GM12878 (cell line): ENCODE results near the gene CHL1. TPM values are rescaled to one million over a fixed set of nuclear protein-coding genes. Genes with fewer than 3 reads are reported as not detected.

Experiments
- ATAC-seq: fragments of 200-7000 bp; cut with Tn5 transposase; 3 replicates; pipeline ENCODE4 v1.9.1; 2020; ENCODE audit warnings: mild to moderate bottlenecking, moderate library complexity
- BruUV-seq: library from RNA; stranded (reverse); fragments of 400-500 nt; replicated peaks from 2 replicates; lab custom pipeline; 2021; lab: Mats Ljungman, UMichigan
- CTCF ChIA-PET: fragments of 300-600 bp; sonication (Branson Sonifier 250); formaldehyde crosslinking; extraction: SDS; loops from one replicate; lab custom pipeline; 2021; ENCODE audit warnings: inconsistent platforms; lab: Yijun Ruan, JAX
- POLR2A ChIA-PET: fragments of 350-600 bp; formaldehyde crosslinking; extraction: SDS; loops from one replicate; lab custom pipeline; 2021; ENCODE audit warnings: inconsistent platforms; lab: Charles Lee
- RAD21 ChIA-PET: fragments of 300-600 bp; sonication (Branson Sonifier 250); formaldehyde crosslinking; loops from one replicate; lab custom pipeline; 2023; ENCODE audit warnings: antibody characterized with exemption; ENCODE audit not compliant: unreplicated experiment; lab: Charles Lee
- SMC1A ChIA-PET: fragments of 300-600 bp; sonication (Branson Sonifier 250); formaldehyde crosslinking; loops from one replicate; lab custom pipeline; 2023; ENCODE audit not compliant: unreplicated experiment, uncharacterized antibody; lab: Charles Lee
- DNase-seq: peaks from one replicate; pipeline ENCODE4 v3.0.0-alpha.2; 2011; ENCODE audit warnings: low read depth, low spot score
- FAIRE-seq: peaks from 3 replicates; lab custom pipeline; 2011; peaks lifted over from hg19 to GRCh38; lab: Jason Lieb, UNC
- H2AFZ ChIP-seq: 2 replicates; pipeline ENCODE4 v1.6.0; 2011; ENCODE audit warnings: low read depth, low read length, control low read depth; ENCODE audit not compliant: control insufficient read depth
- H3K27ac ChIP-seq: 2 replicates; pipeline ENCODE4 v1.5.1; 2011; ENCODE audit warnings: control low read depth; ENCODE audit not compliant: control insufficient read depth, insufficient read depth
- H3K27me3 ChIP-seq, 2 experiments: replicated peaks in 1 of 2; 2 replicates each; pipeline versions ENCODE4 v1.6.0 to v1.6.1; 2011; ENCODE audit warnings: low read length in 1 of 2; ENCODE audit not compliant: control insufficient read depth in 2 of 2, insufficient read depth in 2 of 2
- H3K36me3 ChIP-seq, 2 experiments: 2 replicates each; pipeline ENCODE4 v1.5.1; 2011; ENCODE audit warnings: low read length in 1 of 2; ENCODE audit not compliant: control insufficient read depth in 2 of 2, insufficient read depth in 2 of 2
- H3K4me1 ChIP-seq: 2 replicates; pipeline ENCODE4 v1.6.1; 2011; ENCODE audit warnings: mild to moderate bottlenecking, low read length, moderate library complexity, mixed read lengths; ENCODE audit not compliant: control insufficient read depth, insufficient read depth
- H3K4me2 ChIP-seq: 2 replicates; pipeline ENCODE4 v1.6.0; 2011; ENCODE audit warnings: control low read depth; ENCODE audit not compliant: control insufficient read depth, insufficient read depth
- H3K4me3 ChIP-seq: fragments of 200-600 bp; sonication (generic); 2 replicates; pipeline ENCODE4 v1.5.1; 2016
- H3K79me2 ChIP-seq: 2 replicates; pipeline ENCODE4 v1.6.0; 2011; ENCODE audit warnings: low read length; ENCODE audit not compliant: control insufficient read depth, insufficient read depth
- H3K9ac ChIP-seq: 2 replicates; pipeline ENCODE4 v1.8.0; 2011; ENCODE audit warnings: low read length, control low read depth, mixed read lengths; ENCODE audit not compliant: control insufficient read depth, insufficient read depth
- H3K9me3 ChIP-seq: replicated peaks from 3 replicates; pipeline ENCODE4 v1.5.1; 2011; ENCODE audit warnings: mild to moderate bottlenecking, low read length; ENCODE audit not compliant: control insufficient read depth, insufficient read depth
- H4K20me1 ChIP-seq: 2 replicates; pipeline ENCODE4 v1.6.0; 2011; ENCODE audit not compliant: control insufficient read depth, insufficient read depth
- CBX3 ChIP-seq: fragments of 200-600 bp; sonication (generic); IDR thresholded peaks from 2 replicates; pipeline ENCODE4 v1.6.1; 2016; ENCODE audit warnings: low read depth, borderline replicate concordance
- MYB ChIP-seq: fragments of 150-350 bp; IDR thresholded peaks from 2 replicates; pipeline ENCODE4 v1.6.1; 2014; ENCODE audit warnings: mild to moderate bottlenecking, low read depth, low read length, borderline replicate concordance
- MYC ChIP-seq: IDR thresholded peaks from 2 replicates; pipeline ENCODE4 v1.6.1; 2011; ENCODE audit warnings: mild to moderate bottlenecking, low read length, moderate library complexity, inconsistent platforms; ENCODE audit not compliant: insufficient read depth, insufficient replicate concordance, insufficient read length, severe bottlenecking
- RAD51 ChIP-seq: fragments of 450-650 bp; IDR thresholded peaks from 2 replicates; pipeline ENCODE4 v1.6.1; 2016; ENCODE audit warnings: moderate library complexity, mild to moderate bottlenecking, inconsistent platforms
- SREBF1 ChIP-seq: IDR thresholded peaks from 2 replicates; pipeline ENCODE4 v1.6.1; 2012; ENCODE audit warnings: mild to moderate bottlenecking, low read length
- WGBS: methylation state at CpG from one replicate; pipeline ENCODE4 v1.1.6; 2016; ENCODE audit warnings: low lambda C conversion rate; ENCODE audit not compliant: insufficient replicate concordance, insufficient coverage; ENCODE audit errors: missing lambda C conversion rate; 5-methylcytosine and 5-hydroxymethylcytosine counted together
- in situ Hi-C: fragments of 300-500 bp; cut with MboI; formaldehyde crosslinking; loops from 9 replicates; pipeline ENCODE4 v1.14.3; 2018; ENCODE audit warnings: mixed read lengths
- intact Hi-C: fragments of 100-400 bp; cut with micrococcal nuclease; formaldehyde crosslinking; loops from one replicate; pipeline ENCODE4 v1.14.2; 2022; ENCODE audit not compliant: unreplicated experiment
- polyA plus RNA-seq, 11 experiments: library from polyadenylated mRNA; depleted of rRNA in 4 of 11; unstranded in 6 of 11; stranded (reverse) in 5 of 11; fragments of >200 nt; fragmentation: Nextera tagmentation in 4 of 11; fragmentation: Illumina TruSeq in 1 of 11; extraction: Ambion mirVana in 4 of 11; extraction: Trizol in 1 of 11; gene quantifications; 1 replicate in 1 of 11; 2 replicates in 10 of 11; pipeline versions ENCODE4 v1.2.1 to v1.2.3, GENCODE V29; 2011 to 2016; ENCODE audit warnings: inconsistent platforms in 2 of 11, missing spikeins in 2 of 11, low read depth in 1 of 11
- total RNA-seq, 4 experiments: library from RNA; depleted of rRNA in 3 of 4; stranded (reverse); fragments of >200 nt in 3 of 4; fragmentation: Illumina TruSeq in 1 of 4; extraction: Trizol in 1 of 4; gene quantifications; 2 replicates each; pipeline versions ENCODE4 v1.2.1 to v1.2.3, GENCODE V29; 2013 to 2021

Gene CHL1
- total and polyA plus RNA-seq, 10 of the 15 experiments (the other 5 are each of a cell fraction or from before 2014, with no cell fraction given): 0.71 to 30.4 (median 1.8) TPM

DNA sequence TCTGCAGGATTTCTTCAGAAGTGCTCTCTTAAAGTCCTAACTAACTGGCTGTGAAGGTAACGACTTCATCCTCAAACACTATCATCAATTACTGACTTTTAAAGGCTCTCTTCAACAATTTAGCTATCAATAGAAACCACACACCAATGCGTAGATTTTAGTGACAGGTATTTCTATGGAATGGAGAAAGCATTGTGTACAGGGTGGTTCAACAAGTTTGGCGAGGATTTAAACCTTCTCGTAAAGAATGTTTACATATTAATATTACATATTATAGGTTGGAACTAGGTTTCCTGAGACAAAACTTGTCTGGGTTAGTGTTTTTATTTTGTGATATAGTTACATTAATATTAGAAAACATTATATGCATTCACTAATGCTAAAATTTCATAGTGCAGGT is 233.6 kb downstream of the CHL1 start:
- ChIA-PET RAD21 (no interaction called here), SMC1A (no interaction called here), CTCF (interaction anchor here (1.2 kb wide), 1 partner anchor 16 kb away, joined by 4 read pairs; no protein-coding TSS in a partner anchor), POLR2A (no interaction called here)
- H3K27ac ChIP-seq: no peak overlapping the region
- no peaks in the 10 kb centered on the region for H3K9me3 ChIP-seq
- BruUV-seq: no TSS peak
- TF ChIP-seq RAD51 (no peak), CBX3 (no peak), SREBF1 (no peak)
- no peak overlapping the region for H3K4me3 ChIP-seq
- H2AFZ ChIP-seq: no peak overlapping the region
- no peaks in the 10 kb centered on the region for H3K27me3 ChIP-seq
- WGBS: 26% methylated on average over 4 of the region's 4 CpGs
- intact Hi-C loops (no loop called here), in situ Hi-C loops (no loop called here)
- DNase-seq (no peak), FAIRE-seq (no peak), ATAC-seq (no peak)
- no peaks in the 10 kb centered on the region for H3K79me2 ChIP-seq
- H4K20me1 ChIP-seq: no peaks in the 10 kb centered on the region
- H3K4me2 ChIP-seq: no peak overlapping the region
- no peaks in the 10 kb centered on the region for H3K36me3 ChIP-seq
- no peak overlapping the region for H3K9ac ChIP-seq
- H3K4me1 ChIP-seq: no peaks in the 10 kb centered on the region

DNA sequence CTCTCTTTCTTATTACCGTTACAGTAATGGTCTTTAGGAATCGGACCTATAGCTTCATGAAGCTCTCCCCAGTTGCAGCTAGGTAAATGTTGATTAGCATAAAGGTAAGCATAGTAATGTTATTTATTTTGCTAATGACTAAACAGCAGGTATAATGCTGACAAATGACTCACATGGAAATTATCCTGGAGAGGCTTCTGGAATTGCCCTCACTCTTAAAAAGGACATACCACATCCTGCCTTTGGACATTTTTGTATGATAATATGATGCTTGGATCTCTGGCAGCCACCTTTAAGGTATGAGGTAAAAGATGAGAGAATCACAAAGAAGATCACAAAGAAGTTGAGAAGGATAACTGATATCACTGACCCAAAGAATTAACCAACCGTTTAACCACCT is 238.6 kb downstream of the CHL1 start:
- H3K4me2 ChIP-seq: no peak overlapping the region

More for the DNA sequence above, 238.6 kb downstream of the CHL1 start:
- no peak overlapping the region for H3K4me3 ChIP-seq
- DNase-seq: no peak
- POLR2A ChIA-PET: no interaction called here
- no TSS peak for BruUV-seq
- in situ Hi-C loops: no loop called here
- RAD21 ChIA-PET: no interaction called here
- no peak overlapping the region for H2AFZ ChIP-seq
- WGBS: 14% methylated on average over 3 of the region's 3 CpGs
- H3K4me1 ChIP-seq: no peaks in the 10 kb centered on the region
- H3K9ac ChIP-seq: no peak overlapping the region
- no peaks in the 10 kb centered on the region for H3K9me3 ChIP-seq
- intact Hi-C loops: no loop called here
- CTCF ChIA-PET: interaction anchor here (1.1 to 1.2 kb wide), 3 partner anchors 10 to 417 kb away, joined by 3 read pairs; no protein-coding TSS in a partner anchor
- ATAC-seq: no peak
- no peaks in the 10 kb centered on the region for H3K79me2 ChIP-seq
- FAIRE-seq: no peak
- H3K27me3 ChIP-seq: no peaks in the 10 kb centered on the region
- no peak overlapping the region for H3K27ac ChIP-seq
- no peak for TF ChIP-seq MYB
- TF ChIP-seq MYC: no peak
- no peaks in the 10 kb centered on the region for H4K20me1 ChIP-seq
- SMC1A ChIA-PET: no interaction called here
- H3K36me3 ChIP-seq: no peaks in the 10 kb centered on the region
